ENCODE measurements around the gene SMDT1. TPM values are rescaled to one million over a fixed set of nuclear protein-coding genes. Genes with fewer than 3 reads are reported as not detected.

The SMDT1 gene
- total and polyA plus RNA-seq, 9 of the 15 experiments (the other 6 are each of a cell fraction or from before 2014, with no cell fraction given): 7.9 to 65.2 (median 14.3) TPM

GRCh38 chr22:42079319-42080251 is at the start of gene SMDT1 (continued):
- TF ChIP-seq OTX1 (CRISPR knock-in tag; IDR thresholded peaks at IDR 0.05) (peak; percentile 68; the same call in 1 of the 2 replicates), MYC (IDR thresholded peaks at IDR 0.05; ENCODE audit: low read depth, low read length) (peak; percentile 92), MYC (CRISPR knock-in tag; IDR thresholded peaks at IDR 0.05; ENCODE audit: borderline replicate concordance, low read depth) (peak; percentile 70; the same call in 1 of the 2 replicates), HNRNPH1 (optimal IDR thresholded peaks at IDR 0.05; ENCODE audit: low read depth, low read length) (no peak), E4F1 (CRISPR knock-in tag; IDR thresholded peaks at IDR 0.05; ENCODE audit: borderline replicate concordance) (no peak), PHTF2 (CRISPR knock-in tag; IDR thresholded peaks at IDR 0.05) (no peak), PTRF (tag; IDR thresholded peaks at IDR 0.05) (no peak), DDX20 (tag; IDR thresholded peaks at IDR 0.05; ENCODE audit: low read depth) (no peak), CREB3 (tag; conservative IDR thresholded peaks at IDR 0.05; ENCODE audit: low read depth) (peak; percentile 90), ZNF23 (CRISPR knock-in tag; IDR thresholded peaks at IDR 0.05) (no peak), ZNF316 (IDR thresholded peaks at IDR 0.05) (peak; percentile 36; the same call in 1 of the 2 replicates), POLR2AphosphoS5 (IDR thresholded peaks at IDR 0.05; ENCODE audit: control insufficient read depth, insufficient read depth, low read depth, low read length) (no peak), POLR2H (tag; IDR thresholded peaks at IDR 0.05; ENCODE audit: low read depth) (peak; percentile 86), CC2D1A (IDR thresholded peaks at IDR 0.05) (no peak), SMAD3 (CRISPR knock-in tag; conservative IDR thresholded peaks at IDR 0.05) (peak; percentile 89), ZNF79 (CRISPR knock-in tag; IDR thresholded peaks at IDR 0.05; ENCODE audit: low read depth) (0 out of 2 replicates have a peak, but pooled peaks have one; percentile 34), CEBPB (tag; IDR thresholded peaks at IDR 0.05) (no peak), TRIM24 (IDR thresholded peaks at IDR 0.05) (0 out of 4 replicates have a peak, but pooled peaks of 1 of the 2 experiments have one; percentile 13), CHCHD3 (CRISPR knock-in tag; IDR thresholded peaks at IDR 0.05) (no peak), MYBL2 (IDR thresholded peaks at IDR 0.05; ENCODE audit: low read depth) (no peak), MYBL2 (CRISPR knock-in tag; IDR thresholded peaks at IDR 0.05; ENCODE audit: borderline replicate concordance) (no peak), PURB (CRISPR knock-in tag; IDR thresholded peaks at IDR 0.05; ENCODE audit: low read depth) (no peak)

Measured in K562 (cell line).